GM10248 (cell line): ENCODE measurements around the gene LDLRAD2.

Source experiments
- CTCF ChIA-PET: fragments of 300-600 bp; sonication (Branson Sonifier 250); formaldehyde crosslinking; extraction: SDS; loops from one replicate; lab custom pipeline; 2021; ENCODE audit warnings: antibody characterized with exemption; lab: Yijun Ruan, JAX
- POLR2A ChIA-PET: fragments of 350-650 bp; sonication (Branson Sonifier 250); formaldehyde crosslinking; extraction: SDS; loops from one replicate; lab custom pipeline; 2020; ENCODE audit warnings: antibody characterized with exemption; lab: Yijun Ruan, JAX
- DNase-seq: peaks from one replicate; pipeline ENCODE4 v3.0.0; 2012; ENCODE audit errors: extremely low spot score
- TF ChIP-seq, protein P1 (sequence below): IDR thresholded peaks from 2 replicates; pipeline ENCODE4 v1.5.1; 2012; ENCODE audit warnings: mild to moderate bottlenecking, low read depth; ENCODE audit errors: extremely low read depth, missing control alignments, control extremely low read depth

Gene LDLRAD2

DNA sequence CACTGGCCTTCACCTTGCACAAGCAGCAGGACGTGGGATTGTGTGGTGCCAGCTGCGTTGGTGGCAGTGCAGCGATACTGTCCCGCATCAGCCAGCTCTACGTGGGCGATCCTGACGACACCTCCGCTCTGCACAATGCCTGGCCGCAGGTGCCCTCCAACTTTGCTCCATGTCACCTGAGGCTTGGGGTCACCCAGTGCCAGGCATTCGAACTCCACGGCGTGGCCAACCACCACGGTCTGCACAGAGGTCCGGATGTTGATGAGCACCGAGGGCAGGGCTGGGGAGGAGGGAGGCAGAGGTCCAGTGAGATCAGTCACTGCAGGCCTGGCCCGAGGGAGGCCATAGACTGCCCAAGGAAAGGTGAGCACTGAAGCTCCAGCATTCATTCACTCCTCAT lies 22.6 kb downstream of the LDLRAD2 start:
- no peak for DNase-seq
- TF ChIP-seq, protein P1, sequence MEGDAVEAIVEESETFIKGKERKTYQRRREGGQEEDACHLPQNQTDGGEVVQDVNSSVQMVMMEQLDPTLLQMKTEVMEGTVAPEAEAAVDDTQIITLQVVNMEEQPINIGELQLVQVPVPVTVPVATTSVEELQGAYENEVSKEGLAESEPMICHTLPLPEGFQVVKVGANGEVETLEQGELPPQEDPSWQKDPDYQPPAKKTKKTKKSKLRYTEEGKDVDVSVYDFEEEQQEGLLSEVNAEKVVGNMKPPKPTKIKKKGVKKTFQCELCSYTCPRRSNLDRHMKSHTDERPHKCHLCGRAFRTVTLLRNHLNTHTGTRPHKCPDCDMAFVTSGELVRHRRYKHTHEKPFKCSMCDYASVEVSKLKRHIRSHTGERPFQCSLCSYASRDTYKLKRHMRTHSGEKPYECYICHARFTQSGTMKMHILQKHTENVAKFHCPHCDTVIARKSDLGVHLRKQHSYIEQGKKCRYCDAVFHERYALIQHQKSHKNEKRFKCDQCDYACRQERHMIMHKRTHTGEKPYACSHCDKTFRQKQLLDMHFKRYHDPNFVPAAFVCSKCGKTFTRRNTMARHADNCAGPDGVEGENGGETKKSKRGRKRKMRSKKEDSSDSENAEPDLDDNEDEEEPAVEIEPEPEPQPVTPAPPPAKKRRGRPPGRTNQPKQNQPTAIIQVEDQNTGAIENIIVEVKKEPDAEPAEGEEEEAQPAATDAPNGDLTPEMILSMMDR: no peak
- POLR2A ChIA-PET: no interaction called here
- CTCF ChIA-PET: no interaction called here

DNA sequence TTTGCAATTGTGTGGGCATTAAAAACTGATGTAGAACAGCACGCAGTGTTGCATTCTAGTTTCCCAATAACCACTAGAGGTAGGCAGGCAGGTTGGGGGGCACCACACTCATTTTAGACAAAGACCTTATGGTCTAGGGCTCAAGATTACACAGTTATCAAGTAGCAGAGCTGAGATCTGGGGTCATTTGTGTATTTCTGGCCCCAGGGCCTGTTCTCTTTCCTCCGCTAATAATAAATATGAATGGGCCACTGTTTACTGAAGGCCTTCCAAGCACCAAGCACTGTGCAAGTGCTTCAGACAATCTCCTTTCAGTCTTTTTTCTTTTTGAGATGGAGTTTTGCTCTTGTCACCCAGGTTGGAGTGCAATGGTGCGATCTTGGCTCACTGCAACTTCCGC lies 23.9 kb downstream of the LDLRAD2 start:
- DNase-seq: no peak
- POLR2A ChIA-PET: no interaction called here
- CTCF ChIA-PET: no interaction called here
- TF ChIP-seq, protein P1: no peak

DNA sequence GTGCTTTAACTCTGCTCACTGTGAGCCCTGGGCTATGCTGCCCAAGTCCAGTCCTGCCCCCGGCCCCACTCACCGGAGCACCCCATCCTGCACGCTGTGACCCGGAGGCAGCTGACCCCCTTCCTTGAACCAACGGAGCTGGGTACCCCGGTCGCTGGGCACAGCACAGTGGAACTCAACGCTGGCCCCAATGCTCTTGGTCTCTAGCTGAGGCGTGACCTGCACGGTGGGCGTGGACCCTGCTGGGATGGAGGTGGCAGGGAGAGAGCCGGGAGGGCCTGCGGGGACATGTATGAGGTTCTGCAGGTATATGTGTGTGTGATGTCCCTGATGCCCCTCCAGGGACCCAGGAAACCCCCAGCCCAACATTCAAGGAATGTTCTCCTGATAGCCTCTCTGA lies 24.7 kb downstream of the LDLRAD2 start:
- ChIA-PET CTCF (no interaction called here), POLR2A (no interaction called here)
- TF ChIP-seq, protein P1: no peak
- DNase-seq: no peak

DNA sequence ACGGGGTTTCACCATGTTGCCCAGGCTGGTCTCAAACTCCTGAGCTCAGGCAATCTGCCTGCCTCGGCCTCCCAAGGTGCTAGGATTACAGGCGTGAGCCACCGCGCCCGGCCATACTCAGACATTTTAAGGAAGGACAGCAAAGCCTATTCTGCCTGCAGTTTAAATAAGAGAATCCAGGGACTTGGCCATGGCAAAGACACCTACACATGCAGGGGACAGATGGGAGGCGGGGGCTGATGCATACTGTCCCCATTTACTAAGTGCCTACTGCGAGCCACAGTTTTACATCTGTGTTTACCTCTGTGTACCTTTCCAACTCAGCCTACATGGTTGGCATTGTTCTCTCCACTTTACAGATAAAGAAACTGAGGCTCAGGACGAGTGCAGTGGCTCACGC lies 25.4 kb downstream of the LDLRAD2 start:
- POLR2A ChIA-PET: no interaction called here
- CTCF ChIA-PET: no interaction called here
- TF ChIP-seq, protein P1: no peak
- no peak for DNase-seq

DNA sequence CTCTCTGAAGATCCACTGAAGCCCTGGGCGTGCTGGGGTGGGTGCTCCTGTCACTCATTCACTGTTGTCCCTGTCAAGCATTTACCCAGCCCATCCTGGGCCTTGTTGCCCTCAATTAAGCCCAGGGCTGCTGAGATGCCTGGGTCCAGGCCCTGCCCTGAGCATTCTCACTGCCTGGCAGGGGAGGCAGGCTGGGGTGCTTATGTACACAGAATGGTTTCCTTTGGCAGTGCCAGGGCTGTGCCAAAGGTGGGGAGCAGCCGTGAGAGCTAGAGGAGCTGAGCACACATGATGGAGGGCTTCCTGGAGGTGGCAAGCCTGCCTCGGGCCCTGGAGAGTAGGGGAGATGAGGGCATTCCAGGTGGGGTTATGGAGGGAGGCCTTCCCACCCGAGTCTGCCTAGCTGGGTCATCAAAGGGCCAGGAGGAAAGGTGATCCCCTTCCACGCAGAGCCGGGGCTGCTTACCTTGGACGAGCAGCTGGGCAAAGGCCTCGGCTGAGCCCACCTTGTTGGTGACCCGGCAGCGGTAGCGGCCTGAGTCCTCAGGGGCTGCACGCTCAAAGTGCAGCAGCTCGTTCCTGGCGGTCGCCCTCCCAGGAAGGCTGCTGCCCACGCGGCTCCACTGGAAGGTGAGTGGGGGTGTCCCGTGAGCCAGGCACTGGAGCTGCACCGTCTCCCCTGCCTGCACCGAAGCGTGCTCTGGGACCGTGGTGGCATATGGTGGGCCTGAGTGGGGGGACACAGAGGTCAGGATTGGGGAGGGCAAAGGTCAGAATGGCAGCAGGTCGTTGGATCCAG lies 26.5 kb downstream of the LDLRAD2 start:
- DNase-seq: no peak
- POLR2A ChIA-PET: no interaction called here
- CTCF ChIA-PET: no interaction called here
- TF ChIP-seq, protein P1: no peak

DNA sequence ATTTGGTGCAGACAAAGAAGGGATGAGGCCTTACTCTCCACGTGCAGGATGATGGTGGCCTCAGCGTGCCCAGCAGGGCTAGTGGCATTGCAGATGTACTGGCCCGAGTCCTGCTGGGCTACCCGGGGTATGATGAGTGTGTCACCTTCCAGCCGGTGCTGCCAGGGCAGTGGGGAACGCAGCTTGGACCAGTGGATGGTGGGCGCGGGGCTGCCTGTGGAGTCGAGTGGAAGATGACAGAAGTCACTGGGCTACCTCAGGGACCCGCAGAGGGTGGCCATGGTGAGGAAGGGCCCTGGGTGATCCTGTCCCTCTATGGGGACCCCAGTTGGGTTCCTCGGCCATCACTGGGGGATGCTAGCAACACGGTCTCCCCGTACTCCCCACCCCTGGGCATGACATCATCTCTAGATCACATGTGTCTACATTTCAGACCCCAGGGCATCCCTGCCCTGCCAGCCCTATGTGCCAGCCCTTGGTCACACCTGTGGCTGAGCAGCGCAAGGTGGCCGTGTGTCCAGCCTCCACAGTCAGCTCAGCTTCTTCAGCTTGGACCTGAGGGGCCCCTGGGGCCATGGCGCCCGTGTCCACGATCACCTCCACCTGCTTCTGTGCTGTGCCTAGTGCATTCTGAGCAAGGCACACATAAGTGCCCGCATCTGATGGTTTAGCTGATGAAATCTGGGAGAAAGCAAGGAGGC lies 27.4 kb downstream of the LDLRAD2 start:
- TF ChIP-seq, protein P1: no peak
- no peak for DNase-seq
- POLR2A ChIA-PET: no interaction called here
- CTCF ChIA-PET: interaction anchor here (1.5 kb wide), 1 partner anchor 10 kb away, joined by 4 read pairs; no protein-coding TSS in a partner anchor
